ENCODE data around the gene FRS2.

Gene FRS2

GRCh38 chr12:69490920-69491643, 20.9 kb downstream of the FRS2 start:
- intact Hi-C loops (cut with DNase I), result no loop called here
- no peak for DNase-seq

GRCh38 chr12:69492739-69493138, 22.6 kb downstream of the FRS2 start:
- DNase-seq, result no peak
- intact Hi-C loops (cut with DNase I), result no loop called here

GRCh38 chr12:69495071-69495470, 24.9 kb downstream of the FRS2 start:
- intact Hi-C loops (cut with DNase I), result no loop called here
- no peak for DNase-seq

GRCh38 chr12:69497308-69498026, 27.3 kb downstream of the FRS2 start:
- intact Hi-C loops (cut with DNase I), result no loop called here
- DNase-seq, result no peak

GRCh38 chr12:69500631-69501030, 30.4 kb downstream of the FRS2 start:
- no peak for DNase-seq
- intact Hi-C loops (cut with DNase I), result no loop called here

GRCh38 chr12:69501154-69501895, 31.1 kb downstream of the FRS2 start:
- no peak for DNase-seq
- intact Hi-C loops (cut with DNase I), result no loop called here

- peak in 10 of 42 donors; percentile 6 to 58 (median 34) for DNase-seq
- intact Hi-C loops (cut with DNase I), result no loop called here
Measured at GRCh38 chr12:69502345-69503081, 32.3 kb downstream of the FRS2 start.

- DNase-seq, result no peak
- intact Hi-C loops (cut with DNase I), result no loop called here
Measured at GRCh38 chr12:69508091-69508490, 37.9 kb downstream of the FRS2 start.

- intact Hi-C loops (cut with DNase I), result no loop called here
- DNase-seq, result no peak
Measured at GRCh38 chr12:69508621-69509020, 38.4 kb downstream of the FRS2 start.

GRCh38 chr12:69509308-69509736, 39.1 kb downstream of the FRS2 start:
- intact Hi-C loops (cut with DNase I), result no loop called here
- no peak for DNase-seq

GRCh38 chr12:69509904-69510827, 40.0 kb downstream of the FRS2 start:
- intact Hi-C loops (cut with DNase I), result no loop called here
- DNase-seq, result no peak

- DNase-seq, result no peak
- intact Hi-C loops (cut with DNase I), result no loop called here
Measured at GRCh38 chr12:69511016-69511415, 40.8 kb downstream of the FRS2 start.

GRCh38 chr12:69511469-69512267, 41.5 kb downstream of the FRS2 start:
- DNase-seq, result peak in 9 of 42 donors; percentile 13 to 59 (median 31)
- intact Hi-C loops (cut with DNase I), result no loop called here

- intact Hi-C loops (cut with DNase I), result no loop called here
Measured at GRCh38 chr12:69512820-69513219, 42.6 kb downstream of the FRS2 start.

GRCh38 chr12:69513297-69513696, 43.1 kb downstream of the FRS2 start:
- intact Hi-C loops (cut with DNase I), result no loop called here
- peak in 8 of 42 donors; percentile 24 to 54 (median 38) for DNase-seq

More at GRCh38 chr12:69512820-69513219, 42.6 kb downstream of the FRS2 start:
- DNase-seq, result no peak

- intact Hi-C loops (cut with DNase I), result no loop called here
- no peak for DNase-seq
Measured at GRCh38 chr12:69514111-69514510, 43.9 kb downstream of the FRS2 start.

GRCh38 chr12:69514845-69515244, 44.7 kb downstream of the FRS2 start:
- intact Hi-C loops (cut with DNase I), result no loop called here

More at GRCh38 chr12:69514845-69515244, 44.7 kb downstream of the FRS2 start:
- no peak for DNase-seq
